Ammon's horn (tissue), 1 donor: ENCODE results near the gene TNNI3.
"Not testable (repeated sequence)": the region's sequence is repeated elsewhere in the genome, so short reads cannot be mapped to it uniquely, and the experiment has no call there.

ENCODE experiments used
- DNase-seq: peaks from one replicate; pipeline ENCODE4 v3.0.0-alpha.2; 2016; ENCODE audit warnings: low spot score

Gene TNNI3

DNA sequence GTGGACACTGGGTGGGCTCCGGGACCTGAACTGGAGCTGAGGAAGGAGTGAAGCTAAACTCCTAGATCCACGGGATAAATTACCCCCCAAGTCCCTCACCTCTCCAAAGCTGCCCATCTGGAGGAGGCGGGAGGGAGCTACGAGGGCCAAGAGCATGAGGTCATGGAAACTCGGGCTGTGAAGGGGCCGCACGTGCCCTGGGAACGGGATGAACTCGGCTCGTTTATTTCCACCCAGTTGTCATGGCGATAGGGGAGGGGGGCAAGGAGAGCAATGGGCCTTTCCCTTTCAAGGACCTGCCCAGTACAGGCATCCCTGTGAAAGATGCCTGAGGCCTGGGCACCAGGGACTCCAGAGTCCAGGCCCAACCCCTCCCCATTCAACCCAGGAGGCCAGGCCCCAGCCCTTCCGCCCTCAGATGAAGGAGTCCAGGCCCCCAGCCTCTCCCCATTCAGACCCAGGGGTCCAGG, 43.9 kb downstream of the TNNI3 start:
- DNase-seq, result peak; percentile 80

DNA sequence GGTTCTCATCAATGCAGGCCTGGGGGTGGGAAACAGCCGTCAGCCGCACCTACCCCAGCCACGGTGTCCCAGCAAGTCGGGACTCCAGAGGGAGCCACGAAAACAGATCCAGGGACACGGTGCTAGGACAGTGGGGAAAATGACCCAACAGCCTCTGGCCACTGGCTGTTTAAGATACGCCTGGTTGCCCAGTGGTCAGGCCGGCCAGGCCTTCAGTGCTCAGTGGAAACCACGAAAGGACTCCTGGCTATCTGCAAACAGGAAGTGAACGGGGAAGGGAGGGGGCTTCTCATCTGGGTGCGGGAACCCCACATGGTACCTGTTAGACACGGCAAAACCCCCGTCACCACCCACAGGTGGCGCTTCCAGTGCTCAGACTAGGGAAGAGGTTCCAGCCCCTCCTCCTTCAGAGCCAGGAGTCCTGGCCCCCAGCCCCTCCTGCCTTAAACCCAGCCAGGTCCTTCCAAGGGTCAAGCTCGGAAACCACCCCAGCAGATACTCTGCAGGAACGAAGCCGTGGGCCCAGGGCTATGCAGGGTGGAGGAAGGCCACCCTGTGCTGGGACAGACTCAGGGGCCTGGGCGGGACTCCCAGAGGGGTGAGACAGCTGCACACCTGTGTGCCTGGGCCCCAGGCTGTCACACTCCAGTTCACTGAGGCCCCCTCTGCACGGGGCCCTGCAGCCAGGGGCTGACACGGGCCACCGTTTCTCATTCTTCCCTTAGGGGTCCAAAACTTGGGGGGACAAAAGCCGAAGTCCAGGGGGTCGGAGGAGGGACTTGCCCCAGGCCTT, 44.6 kb downstream of the TNNI3 start:
- DNase-seq, result no peak

DNA sequence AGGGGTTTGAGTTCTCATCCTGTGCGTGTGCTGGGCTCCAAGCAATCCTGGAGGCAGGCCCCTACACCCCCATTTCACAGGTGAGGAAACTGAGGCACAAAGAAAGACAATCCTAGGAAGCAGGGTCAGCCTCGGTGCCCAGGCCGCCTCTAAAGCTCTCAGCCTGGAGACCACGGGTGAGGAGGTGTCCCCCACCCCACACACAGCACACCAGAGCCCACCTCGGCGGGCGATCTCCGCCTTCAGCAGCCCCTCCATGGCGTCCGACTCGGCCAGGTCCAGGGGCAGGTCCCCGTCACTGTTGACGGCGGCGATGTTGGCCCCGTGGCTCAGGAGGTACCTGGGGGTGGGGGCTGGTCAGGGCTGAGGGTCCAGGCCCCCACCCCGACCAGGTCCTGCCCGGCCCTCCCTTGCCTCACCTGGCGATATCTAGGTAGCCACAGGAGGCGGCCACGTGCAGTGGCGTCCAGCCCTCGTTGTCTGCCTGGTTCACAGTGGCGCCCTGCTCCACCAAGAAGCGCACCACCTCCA, 45.2 kb downstream of the TNNI3 start:
- DNase-seq, result no peak

DNA sequence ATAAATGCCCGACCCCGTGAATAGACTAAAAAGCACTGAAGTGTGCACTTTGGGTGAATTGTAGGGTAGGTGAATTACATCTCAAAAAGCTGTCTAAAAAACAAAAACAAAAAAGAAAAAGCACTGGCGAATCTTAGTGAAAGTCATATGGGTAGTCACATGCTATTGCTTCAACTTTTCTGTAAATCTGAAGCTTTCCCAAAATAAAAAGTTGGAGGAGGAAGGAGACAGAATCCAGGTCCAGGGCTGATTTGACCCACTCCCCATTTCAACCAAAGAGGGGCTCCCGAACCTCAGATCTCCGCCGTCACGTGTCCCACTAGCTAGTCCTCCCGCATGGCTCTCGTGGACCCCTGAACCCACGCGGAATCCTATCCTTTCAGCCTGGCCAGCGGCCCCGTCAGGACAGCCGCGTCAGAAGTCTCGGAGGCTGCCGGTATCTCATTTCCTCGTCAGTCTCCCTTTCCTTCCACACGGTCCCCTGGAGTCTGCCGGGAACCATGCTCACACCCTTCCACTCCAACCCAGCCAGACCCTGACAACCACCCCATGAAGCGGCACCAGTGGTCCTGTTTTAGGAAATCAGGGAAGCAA, 46.2 kb downstream of the TNNI3 start:
- DNase-seq, result no peak

DNA sequence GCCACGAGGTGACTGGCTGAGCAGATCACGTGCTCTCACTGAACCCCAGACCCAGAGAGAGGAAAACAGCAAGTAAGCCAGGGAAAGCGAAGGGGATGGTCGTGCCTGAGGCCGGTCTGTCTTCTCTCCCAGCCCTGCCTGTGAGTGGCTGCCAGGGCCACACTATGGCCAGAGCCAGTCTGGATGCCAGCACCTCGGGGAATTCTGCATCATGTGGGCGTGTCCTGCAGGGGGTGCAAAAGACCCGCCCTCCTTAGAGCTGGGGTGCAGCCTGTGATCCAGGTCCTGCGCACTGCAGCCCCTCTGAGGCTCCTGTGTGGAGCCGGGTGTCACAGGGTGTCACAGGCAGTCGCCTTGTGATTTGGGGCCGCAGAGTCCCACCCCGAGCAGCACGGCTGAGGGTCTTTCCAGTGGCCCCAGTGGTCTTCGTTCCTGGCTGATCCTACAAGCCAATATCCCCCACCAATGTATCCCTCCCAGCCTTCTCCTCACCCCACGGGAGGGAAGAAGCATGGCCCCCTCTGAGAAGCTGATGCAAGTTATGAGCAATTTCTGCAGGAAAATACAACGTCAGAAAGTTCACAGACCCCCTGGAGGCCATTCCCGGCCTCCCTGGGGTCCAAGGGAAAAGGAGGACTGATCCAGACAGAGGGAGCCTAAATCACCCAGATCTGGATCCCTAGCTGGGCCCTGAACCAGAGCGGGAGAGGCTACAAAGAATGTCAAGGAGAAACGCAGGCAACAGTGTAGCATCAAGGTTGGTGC, 47.8 kb downstream of the TNNI3 start:
- no peak for DNase-seq

DNA sequence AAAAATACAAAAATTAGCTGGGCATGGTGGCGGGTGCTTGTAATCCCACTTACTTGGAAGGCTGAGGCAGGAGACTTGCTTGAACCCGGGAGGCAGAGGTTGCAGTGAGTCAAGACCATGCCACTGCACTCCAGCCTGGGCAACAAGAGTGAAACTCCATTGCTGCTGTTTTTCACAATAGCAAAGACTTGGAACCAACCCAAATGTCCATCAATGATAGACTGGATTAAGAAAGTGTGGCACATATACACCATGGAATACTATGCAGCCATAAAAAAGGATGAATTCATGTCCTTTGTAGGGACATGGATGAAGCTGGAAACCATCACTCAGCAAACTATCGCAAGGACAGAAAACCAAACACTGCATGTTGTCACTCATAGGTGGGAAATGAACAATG, 50.3 kb downstream of the TNNI3 start:
- DNase-seq, result not testable (repeated sequence)

DNA sequence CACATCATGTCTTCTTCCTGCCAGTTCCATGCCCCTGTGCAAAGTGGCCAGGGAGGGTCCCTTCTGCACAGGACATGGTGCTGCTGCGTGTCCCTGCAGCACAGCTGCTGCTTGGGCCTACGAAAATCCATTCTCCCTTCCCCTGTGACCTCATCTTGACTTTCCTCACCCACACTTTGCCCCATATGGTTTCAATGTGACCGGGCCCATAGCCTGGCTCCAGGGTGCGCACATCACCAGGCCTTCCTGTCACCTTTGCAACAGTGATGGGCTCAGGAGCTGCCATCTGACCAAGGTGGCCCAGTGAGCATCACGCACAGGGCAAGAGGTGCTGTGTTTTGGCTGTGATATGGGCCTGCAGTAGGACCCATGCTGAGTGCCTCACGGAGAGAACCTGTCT, 50.9 kb downstream of the TNNI3 start:
- no peak for DNase-seq

DNA sequence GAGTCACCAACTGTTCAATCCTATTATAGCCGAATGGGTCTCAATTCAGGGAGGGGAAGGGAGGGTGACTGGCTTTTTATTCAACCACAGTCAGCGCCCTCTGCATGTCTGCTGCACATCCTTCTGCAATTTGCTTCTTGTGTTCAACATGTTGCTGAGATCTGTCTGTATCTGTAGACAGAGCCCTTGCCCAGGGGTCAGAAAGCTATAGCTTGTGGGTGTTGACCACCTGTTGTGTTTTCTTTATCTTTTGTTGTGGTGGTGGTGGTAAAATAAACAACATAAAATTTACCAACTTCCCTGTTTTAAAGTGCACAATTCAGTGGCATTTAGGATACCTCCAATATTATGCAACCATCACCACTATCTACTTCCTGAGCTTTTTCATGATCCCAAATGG, 52.3 kb downstream of the TNNI3 start:
- no peak for DNase-seq

DNA sequence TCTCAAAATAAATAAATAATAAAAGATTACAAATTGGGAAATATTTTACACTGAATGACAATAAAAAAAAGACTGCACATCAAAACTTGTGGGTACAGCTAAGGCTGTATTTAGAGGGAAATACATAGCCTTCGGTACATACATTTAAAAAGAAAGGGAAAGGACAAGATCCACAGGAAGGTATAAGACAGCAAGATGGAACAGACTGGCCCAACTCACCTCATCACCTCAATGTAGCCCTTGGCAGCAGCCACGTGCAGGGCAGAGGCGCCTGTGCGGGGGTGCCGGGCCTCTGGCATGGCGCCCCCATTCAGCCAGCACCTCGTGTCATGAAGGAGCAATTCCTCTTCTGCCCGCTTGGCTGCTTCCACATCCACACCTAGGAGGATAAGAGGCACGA, 54.3 kb downstream of the TNNI3 start:
- DNase-seq, result no peak
